ENCODE results near the gene ITIH3.

The ITIH3 gene

GRCh38 chr3:52829482-52829881 is 34.9 kb downstream of the ITIH3 start:
- no peak for DNase-seq (ENCODE audit: low read depth in 2 of 2)

- DNase-seq (ENCODE audit: low read depth in 2 of 2), result no peak
Observed at GRCh38 chr3:52829906-52830463, 35.4 kb downstream of the ITIH3 start.

GRCh38 chr3:52830535-52831258 is 36.1 kb downstream of the ITIH3 start, which contains the start of gene ITIH4:
Gene ITIH4 (minus strand): TSS chr3:52830672. CDS start chr3:52830642, 30 bp downstream.
- DNase-seq (ENCODE audit: low read depth in 2 of 2), result no peak

GRCh38 chr3:52831500-52832301 is 37.1 kb downstream of the ITIH3 start:
- DNase-seq (ENCODE audit: low read depth in 2 of 2), result no peak

GRCh38 chr3:52833202-52833601 is 38.6 kb downstream of the ITIH3 start:
- DNase-seq (ENCODE audit: low read depth in 2 of 2), result no peak

GRCh38 chr3:52834871-52835501 is 40.4 kb downstream of the ITIH3 start, which contains the start of gene MUSTN1:
Gene MUSTN1 (minus strand): TSS chr3:52835019. CDS start chr3:52834948, 71 bp downstream.
- DNase-seq (ENCODE audit: low read depth in 2 of 2), result no peak

- no peak for DNase-seq (ENCODE audit: low read depth in 2 of 2)
Observed at GRCh38 chr3:52835766-52836470, 41.3 kb downstream of the ITIH3 start.

- no peak for DNase-seq (ENCODE audit: low read depth in 2 of 2)
Observed at GRCh38 chr3:52836471-52836845, 41.9 kb downstream of the ITIH3 start.

- no peak for DNase-seq (ENCODE audit: low read depth in 2 of 2)
Observed at GRCh38 chr3:52836986-52837385, 42.4 kb downstream of the ITIH3 start.

GRCh38 chr3:52838561-52839267 is 44.1 kb downstream of the ITIH3 start:
- no peak for DNase-seq (ENCODE audit: low read depth in 2 of 2)

- DNase-seq (ENCODE audit: low read depth in 2 of 2), result no peak
Observed at GRCh38 chr3:52839268-52839575, 44.6 kb downstream of the ITIH3 start.

- DNase-seq (ENCODE audit: low read depth in 2 of 2), result no peak
Observed at GRCh38 chr3:52839892-52840545, 45.4 kb downstream of the ITIH3 start.

- DNase-seq (ENCODE audit: low read depth in 2 of 2), result no peak
Observed at GRCh38 chr3:52841211-52841980, 46.8 kb downstream of the ITIH3 start.

GRCh38 chr3:52841981-52842340 is 47.4 kb downstream of the ITIH3 start:
- DNase-seq (ENCODE audit: low read depth in 2 of 2), result no peak

GRCh38 chr3:52842424-52842823 is 47.8 kb downstream of the ITIH3 start:
- no peak for DNase-seq (ENCODE audit: low read depth in 2 of 2)

GRCh38 chr3:52843108-52843865 is 48.7 kb downstream of the ITIH3 start:
- no peak for DNase-seq (ENCODE audit: low read depth in 2 of 2)

GRCh38 chr3:52843881-52844280 is 49.3 kb downstream of the ITIH3 start:
- no peak for DNase-seq (ENCODE audit: low read depth in 2 of 2)

- no peak for DNase-seq (ENCODE audit: low read depth in 2 of 2)
Observed at GRCh38 chr3:52844290-52844975, 49.8 kb downstream of the ITIH3 start.

GRCh38 chr3:52845157-52845556 is 50.6 kb downstream of the ITIH3 start:
- no peak for DNase-seq (ENCODE audit: low read depth in 2 of 2)

Measured in stimulated activated CD4-positive, alpha-beta T cell treated with anti-CD3 and anti-CD28 coated beads, Interleukin-1b, Interleukin-23, amount 100 ng/mL, for 1 hour (primary cell).